GM12878 (cell line): ENCODE data around the gene RASL11A. TPM values are rescaled to one million over a fixed set of nuclear protein-coding genes. Genes with fewer than 3 reads are reported as not detected.

Experiments
- ATAC-seq: fragments of 200-7000 bp; cut with Tn5 transposase; 3 replicates; pipeline ENCODE4 v1.9.1; 2020; ENCODE audit warnings: mild to moderate bottlenecking, moderate library complexity
- BruUV-seq: library from RNA; stranded (reverse); fragments of 400-500 nt; replicated peaks from 2 replicates; lab custom pipeline; 2021; lab: Mats Ljungman, UMichigan
- CTCF ChIA-PET: fragments of 300-600 bp; sonication (Branson Sonifier 250); formaldehyde crosslinking; extraction: SDS; loops from one replicate; lab custom pipeline; 2021; ENCODE audit warnings: inconsistent platforms; lab: Yijun Ruan, JAX
- POLR2A ChIA-PET: fragments of 350-600 bp; formaldehyde crosslinking; extraction: SDS; loops from one replicate; lab custom pipeline; 2021; ENCODE audit warnings: inconsistent platforms; lab: Charles Lee
- RAD21 ChIA-PET: fragments of 300-600 bp; sonication (Branson Sonifier 250); formaldehyde crosslinking; loops from one replicate; lab custom pipeline; 2023; ENCODE audit warnings: antibody characterized with exemption; ENCODE audit not compliant: unreplicated experiment; lab: Charles Lee
- SMC1A ChIA-PET: fragments of 300-600 bp; sonication (Branson Sonifier 250); formaldehyde crosslinking; loops from one replicate; lab custom pipeline; 2023; ENCODE audit not compliant: unreplicated experiment, uncharacterized antibody; lab: Charles Lee
- DNase-seq: peaks from one replicate; pipeline ENCODE4 v3.0.0-alpha.2; 2011; ENCODE audit warnings: low read depth, low spot score
- FAIRE-seq: peaks from 3 replicates; lab custom pipeline; 2011; peaks lifted over from hg19 to GRCh38; lab: Jason Lieb, UNC
- H2AFZ ChIP-seq: 2 replicates; pipeline ENCODE4 v1.6.0; 2011; ENCODE audit warnings: low read depth, low read length, control low read depth; ENCODE audit not compliant: control insufficient read depth
- H3K27ac ChIP-seq: 2 replicates; pipeline ENCODE4 v1.5.1; 2011; ENCODE audit warnings: control low read depth; ENCODE audit not compliant: control insufficient read depth, insufficient read depth
- H3K27me3 ChIP-seq, 2 experiments: replicated peaks in 1 of 2; 2 replicates each; pipeline versions ENCODE4 v1.6.0 to v1.6.1; 2011; ENCODE audit warnings: low read length in 1 of 2; ENCODE audit not compliant: control insufficient read depth in 2 of 2, insufficient read depth in 2 of 2
- H3K36me3 ChIP-seq, 2 experiments: 2 replicates each; pipeline ENCODE4 v1.5.1; 2011; ENCODE audit warnings: low read length in 1 of 2; ENCODE audit not compliant: control insufficient read depth in 2 of 2, insufficient read depth in 2 of 2
- H3K4me1 ChIP-seq: 2 replicates; pipeline ENCODE4 v1.6.1; 2011; ENCODE audit warnings: mild to moderate bottlenecking, low read length, moderate library complexity, mixed read lengths; ENCODE audit not compliant: control insufficient read depth, insufficient read depth
- H3K4me2 ChIP-seq: 2 replicates; pipeline ENCODE4 v1.6.0; 2011; ENCODE audit warnings: control low read depth; ENCODE audit not compliant: control insufficient read depth, insufficient read depth
- H3K4me3 ChIP-seq: fragments of 200-600 bp; sonication (generic); 2 replicates; pipeline ENCODE4 v1.5.1; 2016
- H3K79me2 ChIP-seq: 2 replicates; pipeline ENCODE4 v1.6.0; 2011; ENCODE audit warnings: low read length; ENCODE audit not compliant: control insufficient read depth, insufficient read depth
- H3K9ac ChIP-seq: 2 replicates; pipeline ENCODE4 v1.8.0; 2011; ENCODE audit warnings: low read length, control low read depth, mixed read lengths; ENCODE audit not compliant: control insufficient read depth, insufficient read depth
- H3K9me3 ChIP-seq: replicated peaks from 3 replicates; pipeline ENCODE4 v1.5.1; 2011; ENCODE audit warnings: mild to moderate bottlenecking, low read length; ENCODE audit not compliant: control insufficient read depth, insufficient read depth
- H4K20me1 ChIP-seq: 2 replicates; pipeline ENCODE4 v1.6.0; 2011; ENCODE audit not compliant: control insufficient read depth, insufficient read depth
- ASH2L ChIP-seq: fragments of 300-600, 200-600 bp; sonication (generic); IDR thresholded peaks from 2 replicates; pipeline ENCODE4 v1.6.1; 2017; ENCODE audit warnings: low read depth, mild to moderate bottlenecking, borderline replicate concordance
- BRCA1 ChIP-seq: IDR thresholded peaks from 2 replicates; pipeline ENCODE4 v1.6.1; 2011; ENCODE audit warnings: low read depth, low read length, improper control_type of control experiment
- CHD1 ChIP-seq: IDR thresholded peaks from 2 replicates; pipeline ENCODE4 v1.6.1; 2012; ENCODE audit warnings: low read depth, low read length, improper control_type of control experiment
- E2F4 ChIP-seq: IDR thresholded peaks from 2 replicates; pipeline ENCODE4 v1.6.1; 2012; ENCODE audit warnings: low read depth, low read length, improper control_type of control experiment
- EED ChIP-seq: sonication (generic); IDR thresholded peaks from 2 replicates; pipeline ENCODE4 v1.6.1; 2016; ENCODE audit warnings: antibody characterized with exemption, low read depth
- EGR1 ChIP-seq, 2 experiments: IDR thresholded peaks; 1 replicate in 1 of 2; 2 replicates in 1 of 2; pipeline ENCODE4 v1.6.1; 2011 to 2012; ENCODE audit warnings: low read depth in 2 of 2, low read length in 2 of 2, borderline replicate concordance in 1 of 2, mild to moderate bottlenecking in 1 of 2, moderate library complexity in 1 of 2
- ETV6 ChIP-seq, 2 experiments: fragments of 450-650 bp in 1 of 2; IDR thresholded peaks in 1 of 2; conservative IDR thresholded peaks in 1 of 2; 2 replicates each; pipeline ENCODE4 v1.6.1; 2014; ENCODE audit warnings: antibody characterized with exemption in 1 of 2, borderline replicate concordance in 1 of 2, low read depth in 1 of 2, mild to moderate bottlenecking in 1 of 2, moderate library complexity in 1 of 2
- EZH2 ChIP-seq: IDR thresholded peaks from 2 replicates; pipeline ENCODE4 v1.6.1; 2012; ENCODE audit warnings: low read depth, mild to moderate bottlenecking, control low read depth, inconsistent platforms, low read length, borderline replicate concordance; ENCODE audit not compliant: control insufficient read depth
- FOS ChIP-seq: IDR thresholded peaks from 3 replicates; pipeline ENCODE4 v1.6.1; 2011; ENCODE audit warnings: borderline replicate concordance; ENCODE audit not compliant: insufficient read length; ENCODE audit errors: extremely low read depth
- GABPA ChIP-seq: IDR thresholded peaks from 2 replicates; pipeline ENCODE4 v1.6.1; 2014; ENCODE audit warnings: antibody characterized with exemption, low read depth, mild to moderate bottlenecking, inconsistent platforms
- MEF2A ChIP-seq: IDR thresholded peaks from 2 replicates; pipeline ENCODE4 v1.6.1; 2011; ENCODE audit warnings: low read depth, mild to moderate bottlenecking, low read length, moderate library complexity; ENCODE audit not compliant: insufficient read depth
- NR2F1 ChIP-seq: fragments of 450-650 bp; conservative IDR thresholded peaks from 2 replicates; pipeline ENCODE4 v1.6.1; 2017; ENCODE audit warnings: mild to moderate bottlenecking
- POLR2A ChIP-seq: IDR thresholded peaks from 2 replicates; pipeline ENCODE4 v1.6.1; 2011; ENCODE audit warnings: low read depth, mild to moderate bottlenecking, low read length
- POU2F2 ChIP-seq: IDR thresholded peaks from 3 replicates; pipeline ENCODE4 v1.6.1; 2011; ENCODE audit warnings: low read depth, mild to moderate bottlenecking, low read length, borderline replicate concordance
- SRF ChIP-seq, 2 experiments: IDR thresholded peaks; 2 replicates each; pipeline ENCODE4 v1.6.1; 2011; ENCODE audit warnings: low read depth in 2 of 2, low read length in 2 of 2, mild to moderate bottlenecking in 1 of 2, moderate library complexity in 1 of 2
- ZBED1 ChIP-seq: IDR thresholded peaks from 2 replicates; pipeline ENCODE4 v1.6.1; 2016; ENCODE audit warnings: borderline replicate concordance
- ZNF217 ChIP-seq: fragments of 450-650 bp; IDR thresholded peaks from 2 replicates; pipeline ENCODE4 v1.6.1; 2017; ENCODE audit warnings: antibody characterized with exemption, mild to moderate bottlenecking
- WGBS: methylation state at CpG from one replicate; pipeline ENCODE4 v1.1.6; 2016; ENCODE audit warnings: low lambda C conversion rate; ENCODE audit not compliant: insufficient replicate concordance, insufficient coverage; ENCODE audit errors: missing lambda C conversion rate; 5-methylcytosine and 5-hydroxymethylcytosine counted together
- in situ Hi-C: fragments of 300-500 bp; cut with MboI; formaldehyde crosslinking; loops from 9 replicates; pipeline ENCODE4 v1.14.3; 2018; ENCODE audit warnings: mixed read lengths
- intact Hi-C: fragments of 100-400 bp; cut with micrococcal nuclease; formaldehyde crosslinking; loops from one replicate; pipeline ENCODE4 v1.14.2; 2022; ENCODE audit not compliant: unreplicated experiment
- polyA plus RNA-seq, 11 experiments: library from polyadenylated mRNA; depleted of rRNA in 4 of 11; unstranded in 6 of 11; stranded (reverse) in 5 of 11; fragments of >200 nt; fragmentation: Nextera tagmentation in 4 of 11; fragmentation: Illumina TruSeq in 1 of 11; extraction: Ambion mirVana in 4 of 11; extraction: Trizol in 1 of 11; gene quantifications; 1 replicate in 1 of 11; 2 replicates in 10 of 11; pipeline versions ENCODE4 v1.2.1 to v1.2.3, GENCODE V29; 2011 to 2016; ENCODE audit warnings: inconsistent platforms in 2 of 11, missing spikeins in 2 of 11, low read depth in 1 of 11
- total RNA-seq, 4 experiments: library from RNA; depleted of rRNA in 3 of 4; stranded (reverse); fragments of >200 nt in 3 of 4; fragmentation: Illumina TruSeq in 1 of 4; extraction: Trizol in 1 of 4; gene quantifications; 2 replicates each; pipeline versions ENCODE4 v1.2.1 to v1.2.3, GENCODE V29; 2013 to 2021
- TF ChIP-seq, protein P1 (sequence below): fragments of 450-650 bp; IDR thresholded peaks from 2 replicates; pipeline ENCODE4 v1.6.1; 2017; ENCODE audit warnings: mild to moderate bottlenecking, moderate library complexity

RASL11A gene
- total and polyA plus RNA-seq, 10 of the 15 experiments (the other 5 are each of a cell fraction or from before 2014, with no cell fraction given): 0.04 to 1.3 (median 0.41) TPM; not detected in 1

GRCh38 chr13:27245610-27246009, 25.0 kb upstream of the RASL11A start:
- no peak for DNase-seq
- ChIA-PET CTCF (no interaction called here), SMC1A (interaction anchor here (0.7 kb wide), 1 partner anchor 361 kb away, joined by 3 read pairs; no protein-coding TSS in a partner anchor)
- H2AFZ ChIP-seq: no peak overlapping the region
- no peak for TF ChIP-seq BRCA1
- TF ChIP-seq NR2F1: no peak
- no peak for TF ChIP-seq EGR1 (IDR thresholded peaks at IDR 0.05; ENCODE audit: borderline replicate concordance in 1 of 2, low read depth in 2 of 2, low read length in 2 of 2)
- TF ChIP-seq POU2F2: no peak
- TF ChIP-seq MEF2A: no peak
- TF ChIP-seq, protein P1, sequence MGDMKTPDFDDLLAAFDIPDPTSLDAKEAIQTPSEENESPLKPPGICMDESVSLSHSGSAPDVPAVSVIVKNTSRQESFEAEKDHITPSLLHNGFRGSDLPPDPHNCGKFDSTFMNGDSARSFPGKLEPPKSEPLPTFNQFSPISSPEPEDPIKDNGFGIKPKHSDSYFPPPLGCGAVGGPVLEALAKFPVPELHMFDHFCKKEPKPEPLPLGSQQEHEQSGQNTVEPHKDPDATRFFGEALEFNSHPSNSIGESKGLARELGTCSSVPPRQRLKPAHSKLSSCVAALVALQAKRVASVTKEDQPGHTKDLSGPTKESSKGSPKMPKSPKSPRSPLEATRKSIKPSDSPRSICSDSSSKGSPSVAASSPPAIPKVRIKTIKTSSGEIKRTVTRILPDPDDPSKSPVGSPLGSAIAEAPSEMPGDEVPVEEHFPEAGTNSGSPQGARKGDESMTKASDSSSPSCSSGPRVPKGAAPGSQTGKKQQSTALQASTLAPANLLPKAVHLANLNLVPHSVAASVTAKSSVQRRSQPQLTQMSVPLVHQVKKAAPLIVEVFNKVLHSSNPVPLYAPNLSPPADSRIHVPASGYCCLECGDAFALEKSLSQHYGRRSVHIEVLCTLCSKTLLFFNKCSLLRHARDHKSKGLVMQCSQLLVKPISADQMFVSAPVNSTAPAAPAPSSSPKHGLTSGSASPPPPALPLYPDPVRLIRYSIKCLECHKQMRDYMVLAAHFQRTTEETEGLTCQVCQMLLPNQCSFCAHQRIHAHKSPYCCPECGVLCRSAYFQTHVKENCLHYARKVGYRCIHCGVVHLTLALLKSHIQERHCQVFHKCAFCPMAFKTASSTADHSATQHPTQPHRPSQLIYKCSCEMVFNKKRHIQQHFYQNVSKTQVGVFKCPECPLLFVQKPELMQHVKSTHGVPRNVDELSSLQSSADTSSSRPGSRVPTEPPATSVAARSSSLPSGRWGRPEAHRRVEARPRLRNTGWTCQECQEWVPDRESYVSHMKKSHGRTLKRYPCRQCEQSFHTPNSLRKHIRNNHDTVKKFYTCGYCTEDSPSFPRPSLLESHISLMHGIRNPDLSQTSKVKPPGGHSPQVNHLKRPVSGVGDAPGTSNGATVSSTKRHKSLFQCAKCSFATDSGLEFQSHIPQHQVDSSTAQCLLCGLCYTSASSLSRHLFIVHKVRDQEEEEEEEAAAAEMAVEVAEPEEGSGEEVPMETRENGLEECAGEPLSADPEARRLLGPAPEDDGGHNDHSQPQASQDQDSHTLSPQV: no peak
- TF ChIP-seq SRF (IDR thresholded peaks at IDR 0.05; ENCODE audit: low read depth in 2 of 2, low read length in 2 of 2): no peak
- TF ChIP-seq ASH2L: no peak
- TF ChIP-seq EED: no peak
- TF ChIP-seq E2F4: no peak
- TF ChIP-seq POLR2A: no peak
- TF ChIP-seq CHD1: no peak
- TF ChIP-seq ZNF217: no peak
- TF ChIP-seq EZH2: no peak
- TF ChIP-seq ZBED1: no peak
- TF ChIP-seq GABPA: no peak
- TF ChIP-seq FOS: no peak
- TF ChIP-seq ETV6 (conservative IDR thresholded peaks at IDR 0.05 in 1 of 2, IDR thresholded peaks at IDR 0.05 in 1 of 2; ENCODE audit: borderline replicate concordance in 1 of 2, low read depth in 1 of 2): no peak
- TF ChIP-seq, all 136 proteins: peak for 0
- H3K9ac ChIP-seq: no peak overlapping the region
- in situ Hi-C loops (no loop called here), intact Hi-C loops (no loop called here)
- peaks cover 16% of the 10 kb centered on the region for H3K79me2 ChIP-seq
- H3K9me3 ChIP-seq: no peaks in the 10 kb centered on the region
- no peaks in the 10 kb centered on the region for H3K27me3 ChIP-seq
- WGBS: 90% methylated on average over 7 of the region's 7 CpGs
- no peak overlapping the region for H3K27ac ChIP-seq
- H4K20me1 ChIP-seq: no peaks in the 10 kb centered on the region
- no peak for ATAC-seq
- H3K36me3 ChIP-seq: 0 out of 4 replicates have a peak, but pooled peaks cover 0 to 3% of the 10 kb centered on the region in 2 experiments
- POLR2A ChIA-PET: interaction anchor here (0.7 kb wide), 1 partner anchor 100 kb away, joined by 9 read pairs; no protein-coding TSS in a partner anchor
- H3K4me1 ChIP-seq: no peaks in the 10 kb centered on the region
- no peak overlapping the region for H3K4me3 ChIP-seq
- no peak for FAIRE-seq
- no peak overlapping the region for H3K4me2 ChIP-seq
- RAD21 ChIA-PET: no interaction called here
- BruUV-seq: no TSS peak
